NCI-H526 (cell line): Measurements from ENCODE around the gene THEM5.

Experiments used
- DNase-seq, 2 experiments: peaks; one replicate each; lab custom pipeline; 2025; lab: John Stamatoyannopoulos, UW

THEM5 gene

DNA sequence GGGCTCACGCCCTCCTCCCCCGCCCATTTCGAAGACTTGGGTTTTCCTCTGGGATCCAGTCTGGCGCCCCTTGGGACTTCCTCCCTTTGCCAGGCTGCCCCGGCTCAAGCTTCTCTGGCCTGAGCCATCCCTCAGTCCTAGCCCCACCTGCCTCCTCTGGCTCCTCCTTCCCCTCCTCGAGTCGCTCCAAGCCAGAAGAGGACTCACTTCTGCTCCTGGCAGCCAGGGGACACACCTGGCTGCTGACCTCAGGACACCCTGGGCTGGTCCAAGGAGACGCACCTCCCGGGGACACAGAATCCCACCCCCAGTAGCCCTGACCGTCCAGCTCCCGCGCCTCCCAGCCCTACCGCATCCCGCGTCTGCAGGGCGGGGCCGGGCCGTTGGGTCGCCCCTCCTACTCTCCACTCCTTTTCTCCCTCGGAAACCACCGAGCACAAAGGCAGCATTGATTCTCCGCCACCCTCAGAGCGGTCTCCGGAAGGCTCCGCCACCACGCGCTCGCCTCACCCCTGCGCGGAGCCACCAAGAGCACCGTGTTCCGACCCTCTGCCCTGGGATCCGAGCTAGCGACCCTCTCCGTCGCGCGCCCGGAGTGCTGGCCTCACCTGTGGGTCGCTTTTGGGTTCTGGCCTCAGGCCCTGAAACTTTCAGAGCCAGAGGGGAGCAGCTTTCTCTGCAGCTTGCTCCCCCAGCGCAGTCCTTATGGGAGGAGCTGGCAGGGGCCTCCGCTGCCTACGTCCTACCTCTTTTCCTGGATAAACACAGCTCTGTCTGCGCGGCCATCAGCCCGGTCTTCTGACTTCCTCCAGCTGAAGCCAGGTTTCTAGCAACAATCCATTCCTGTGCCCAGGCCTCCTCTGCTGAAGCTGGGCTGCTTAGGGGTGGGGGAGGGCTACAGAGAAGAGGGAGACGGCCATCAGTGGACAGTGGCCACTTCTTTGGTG is 13.8 kb downstream of the THEM5 start, which contains the start of gene C2CD4D:
C2CD4D (minus strand) TSS at position 364 of the 947 bp plus-strand sequence. CDS start 831 bp downstream, outside the sequence.
- DNase-seq = peak; percentile 97 to 99

DNA sequence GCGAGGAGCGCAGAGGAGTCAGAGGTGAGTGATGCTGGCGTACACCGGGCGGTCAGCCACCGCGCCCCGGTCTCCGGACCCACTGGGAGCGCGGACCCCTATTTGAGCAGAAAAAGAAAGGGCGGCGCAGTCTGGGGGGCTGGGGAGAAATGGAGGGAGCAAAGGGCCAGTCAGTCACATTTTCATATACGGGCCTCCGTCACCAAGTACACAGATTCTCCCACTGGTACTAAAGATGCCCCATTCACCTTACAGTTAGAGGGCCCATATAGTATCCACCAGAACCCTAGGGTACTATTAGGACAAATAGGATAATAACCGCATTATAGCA is 14.5 kb downstream of the THEM5 start:
- DNase-seq = no peak

DNA sequence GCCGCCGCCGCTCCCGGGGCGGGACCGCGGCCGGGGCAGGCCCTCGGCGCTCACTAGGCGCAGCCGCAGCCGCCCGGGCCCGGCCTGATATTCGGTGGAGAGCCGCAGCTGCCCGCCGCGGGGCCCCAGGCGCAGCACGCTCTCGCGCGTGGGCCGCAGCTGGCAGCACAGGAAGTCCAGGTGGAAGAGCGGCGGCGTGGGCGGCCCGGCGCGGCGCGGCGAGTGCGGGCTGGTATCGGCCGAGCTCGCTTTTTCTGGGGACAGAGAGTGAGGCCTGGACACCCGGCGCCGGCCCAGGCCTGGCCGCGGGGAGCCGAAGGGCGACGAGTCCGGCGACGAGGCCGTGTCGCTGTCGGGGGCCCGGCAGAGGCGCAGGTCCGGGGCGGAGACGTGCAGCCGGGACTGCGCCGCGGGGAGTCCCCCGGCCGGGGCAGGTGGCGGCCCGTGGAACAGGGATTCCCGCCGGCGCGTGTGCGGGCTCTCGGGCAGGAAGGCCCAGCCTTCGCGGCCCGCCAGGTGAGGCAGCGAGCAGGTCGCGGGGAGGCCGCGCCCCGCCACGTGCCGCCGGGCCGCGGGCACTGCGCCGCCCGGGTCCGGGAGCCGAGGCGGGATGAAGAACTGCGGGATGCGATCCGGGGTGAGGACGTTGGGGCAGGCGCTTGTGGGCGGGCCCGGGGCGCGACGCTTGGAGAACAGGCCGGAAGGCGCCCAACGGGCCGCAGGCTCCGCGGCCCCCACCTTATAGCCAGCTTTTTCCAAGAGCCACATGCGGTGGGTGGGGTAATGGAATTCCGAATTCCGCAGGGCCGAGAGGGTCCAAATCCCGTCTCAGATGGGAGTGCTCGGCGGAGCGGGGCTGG is 15.1 kb downstream of the THEM5 start:
- DNase-seq = no peak

DNA sequence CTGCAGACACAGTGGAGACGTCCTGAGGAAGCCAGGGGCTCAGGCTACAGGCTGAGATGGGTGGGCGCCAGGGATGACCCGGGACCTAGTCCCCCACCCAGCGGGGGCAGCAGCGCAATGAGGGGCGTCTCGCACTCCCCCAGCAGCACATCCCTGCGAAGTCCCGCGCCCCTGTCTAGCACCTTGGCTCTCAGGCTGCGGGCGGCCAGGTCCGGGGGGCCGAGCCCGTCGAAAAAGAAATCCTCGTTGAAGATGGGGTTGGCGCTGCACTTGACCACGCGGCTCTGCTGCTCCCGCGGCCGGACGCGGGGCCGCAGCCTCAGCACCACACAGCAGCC is 15.7 kb downstream of the THEM5 start:
- DNase-seq = no peak

DNA sequence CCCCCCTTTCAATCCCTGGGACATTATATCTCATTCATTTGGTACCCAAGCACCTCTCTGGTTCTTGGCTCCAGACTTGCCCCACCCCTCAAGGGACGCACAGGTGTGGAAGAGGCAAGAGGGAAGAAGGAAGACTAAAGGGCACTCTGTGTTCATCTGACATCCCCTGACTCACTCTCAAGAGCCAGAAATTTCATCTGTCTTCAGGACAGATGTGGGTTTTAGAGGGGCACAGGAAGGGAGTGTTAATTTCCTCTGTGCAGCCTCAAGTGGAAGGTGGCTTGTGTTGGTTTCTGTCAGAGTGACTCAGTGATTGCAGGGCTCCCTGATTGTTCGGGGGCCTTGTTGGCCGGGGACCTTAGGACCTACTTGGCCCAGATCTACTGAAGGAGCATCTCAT is 16.3 kb downstream of the THEM5 start:
- DNase-seq = no peak

DNA sequence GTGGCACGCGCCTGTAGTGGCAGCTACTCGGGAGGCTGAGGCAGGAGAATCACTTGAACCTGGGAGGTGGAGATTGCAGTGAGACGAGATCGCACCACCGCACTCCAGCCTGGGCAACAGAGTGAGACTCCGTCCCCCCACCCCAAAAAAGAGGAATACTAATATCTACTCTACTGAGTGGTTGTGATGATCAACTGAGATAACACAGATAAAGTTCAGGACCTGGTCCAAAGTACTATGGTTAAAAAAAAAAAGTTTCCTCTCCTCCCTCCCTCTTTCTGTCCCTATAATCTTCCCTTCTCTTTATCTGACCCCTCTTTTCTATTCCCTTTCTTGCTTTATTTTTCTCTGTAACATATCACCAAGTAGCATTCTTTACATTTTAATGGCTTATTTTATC is 17.9 kb downstream of the THEM5 start:
- DNase-seq = no peak

DNA sequence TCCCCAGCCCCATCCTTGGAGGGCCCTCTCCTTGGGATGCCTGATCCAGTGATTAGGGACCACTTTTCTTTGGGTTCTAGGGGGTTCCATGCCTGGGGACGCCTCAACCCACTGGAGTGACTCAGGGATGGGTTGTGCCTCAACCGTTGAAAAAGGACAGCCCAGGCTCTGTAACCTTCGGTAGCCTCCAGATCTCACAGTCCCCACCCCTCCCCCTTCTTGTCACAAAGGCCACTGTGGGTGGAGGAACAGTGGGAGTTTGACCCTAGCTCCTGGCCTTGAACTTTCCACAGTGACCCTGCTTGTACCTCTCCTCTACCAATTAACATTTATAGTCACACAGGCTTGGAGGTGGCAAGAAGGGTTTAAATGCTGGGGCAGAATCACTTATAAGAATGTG is 19.3 kb downstream of the THEM5 start:
- DNase-seq = no peak

DNA sequence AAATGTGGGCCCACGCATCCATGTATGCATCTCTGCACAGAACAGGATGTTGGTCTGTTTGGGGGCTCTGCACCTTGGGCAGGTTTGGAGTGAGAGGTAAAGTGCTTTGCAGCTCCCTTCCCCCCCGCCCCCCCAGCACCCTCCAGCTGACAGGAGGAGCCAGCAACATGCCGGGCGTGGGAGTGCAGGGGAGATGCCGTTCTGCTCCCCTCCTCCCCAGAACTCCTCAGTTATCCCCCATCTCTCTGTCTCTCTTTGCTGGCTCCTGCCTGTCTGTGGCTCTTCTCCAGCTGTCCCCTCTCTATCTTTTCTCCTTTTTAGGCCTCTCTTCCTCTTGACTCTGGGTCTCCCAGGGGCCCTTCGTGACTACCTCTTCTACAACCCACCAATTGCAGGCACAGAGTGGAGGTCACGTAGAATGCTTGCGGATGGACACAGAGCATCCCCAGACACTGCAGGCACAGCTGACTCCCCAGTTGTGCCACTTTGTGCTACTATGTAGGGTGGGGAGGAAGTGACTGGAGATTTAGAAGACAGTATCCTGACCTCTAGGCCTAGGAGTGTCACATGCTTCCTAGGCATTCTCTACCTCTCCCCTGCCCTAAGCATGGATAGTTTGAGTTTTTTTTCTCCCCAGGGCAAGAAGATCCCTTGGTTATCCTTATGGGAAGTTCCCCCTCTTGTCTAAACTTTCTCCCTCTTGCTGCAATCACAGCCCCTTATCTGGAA is 20.2 kb downstream of the THEM5 start:
- no peak for DNase-seq

DNA sequence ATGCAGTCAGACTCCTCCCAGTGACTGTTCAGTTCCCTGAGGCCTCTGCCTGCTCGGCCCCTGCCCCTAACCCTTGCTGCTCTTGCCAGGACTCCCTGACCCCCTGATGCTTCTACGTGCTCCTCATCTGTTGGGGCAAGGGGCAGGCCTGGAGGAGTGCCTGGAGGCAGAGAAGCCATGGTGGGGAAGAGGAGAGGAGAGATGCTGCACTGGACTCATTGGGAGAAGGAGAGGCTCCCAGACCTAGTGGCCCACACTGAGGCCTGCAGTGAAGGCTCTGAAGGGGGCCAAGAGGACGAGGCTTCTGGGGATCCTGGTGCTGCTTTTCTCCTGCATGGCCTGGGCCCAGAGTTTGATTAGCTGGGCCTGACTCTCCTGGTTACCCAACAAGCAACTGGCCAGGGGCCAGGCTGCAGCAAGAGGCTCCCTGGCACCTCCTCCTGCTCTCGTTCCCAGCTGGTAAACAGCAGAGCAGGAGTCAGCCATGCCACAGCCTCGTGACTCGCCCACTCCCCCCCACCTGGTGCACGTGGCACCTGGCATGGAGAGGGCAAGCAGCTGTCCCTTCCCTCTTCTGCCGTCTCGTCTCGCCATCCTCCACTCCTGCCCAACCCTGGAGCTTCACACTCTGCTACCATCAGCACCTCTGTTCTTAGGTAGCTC is 21.1 kb downstream of the THEM5 start:
- DNase-seq = no peak

DNA sequence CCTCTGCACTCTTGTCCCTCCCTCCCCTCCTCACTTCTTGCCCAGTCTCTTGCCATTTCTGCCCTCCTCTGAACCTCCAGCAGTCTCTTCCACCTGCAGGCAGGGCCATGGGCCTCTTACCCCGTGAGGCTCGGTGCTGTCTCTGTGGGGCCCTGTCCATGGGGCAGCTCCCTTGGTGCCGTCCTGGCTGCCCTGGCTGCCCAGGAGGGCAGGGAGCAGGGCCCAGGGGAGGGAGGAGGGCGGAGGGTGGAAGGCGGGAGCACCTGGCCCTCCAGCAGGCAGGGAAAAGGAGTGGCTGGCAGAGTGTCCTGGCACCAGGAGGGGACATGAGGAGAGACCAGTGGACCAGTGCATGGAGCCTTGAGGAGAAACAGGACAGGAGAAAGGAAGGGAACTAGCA is 21.9 kb downstream of the THEM5 start, which contains the start of gene RORC:
RORC (minus strand) TSS at position 198 of the 400 bp plus-strand sequence; CDS start at position 160, 38 bp downstream.
- DNase-seq = no peak

DNA sequence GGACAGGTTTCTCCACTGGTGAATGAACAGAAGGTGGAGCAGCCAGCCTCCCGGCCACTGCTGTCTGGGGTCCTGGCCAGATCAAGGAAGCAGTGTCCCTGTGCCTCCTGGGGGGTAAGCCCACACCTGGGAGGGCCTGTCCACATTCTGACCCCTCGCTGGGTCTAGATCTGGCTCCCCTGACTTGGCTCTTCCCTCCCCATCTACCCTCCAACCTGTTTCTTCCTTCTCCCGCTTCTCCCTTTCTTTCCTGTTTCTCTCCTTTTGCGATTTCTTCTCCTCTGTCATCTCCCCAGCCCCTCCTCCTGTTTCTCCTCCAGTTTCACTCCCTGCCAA is 22.3 kb downstream of the THEM5 start:
- no peak for DNase-seq

DNA sequence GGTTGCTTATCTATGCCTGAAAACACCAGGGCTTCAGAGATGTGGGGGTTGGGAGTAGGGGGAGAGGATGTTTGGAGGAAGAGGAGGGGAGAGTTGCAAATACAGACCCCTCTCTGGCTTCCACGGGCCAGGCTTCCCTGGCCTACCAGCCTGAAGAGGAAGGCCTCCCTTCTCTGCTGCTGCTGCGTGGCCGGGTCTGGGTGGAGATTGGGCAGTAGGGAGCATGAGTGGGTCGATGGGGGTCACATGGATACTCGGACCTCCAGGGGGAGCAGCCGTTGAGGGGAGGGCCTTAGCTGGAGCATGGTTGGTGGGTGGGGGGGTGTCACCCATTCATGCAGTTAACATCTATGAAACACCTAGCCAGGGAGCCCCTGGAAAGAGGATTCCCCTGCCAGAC is 23.5 kb downstream of the THEM5 start:
- no peak for DNase-seq

DNA sequence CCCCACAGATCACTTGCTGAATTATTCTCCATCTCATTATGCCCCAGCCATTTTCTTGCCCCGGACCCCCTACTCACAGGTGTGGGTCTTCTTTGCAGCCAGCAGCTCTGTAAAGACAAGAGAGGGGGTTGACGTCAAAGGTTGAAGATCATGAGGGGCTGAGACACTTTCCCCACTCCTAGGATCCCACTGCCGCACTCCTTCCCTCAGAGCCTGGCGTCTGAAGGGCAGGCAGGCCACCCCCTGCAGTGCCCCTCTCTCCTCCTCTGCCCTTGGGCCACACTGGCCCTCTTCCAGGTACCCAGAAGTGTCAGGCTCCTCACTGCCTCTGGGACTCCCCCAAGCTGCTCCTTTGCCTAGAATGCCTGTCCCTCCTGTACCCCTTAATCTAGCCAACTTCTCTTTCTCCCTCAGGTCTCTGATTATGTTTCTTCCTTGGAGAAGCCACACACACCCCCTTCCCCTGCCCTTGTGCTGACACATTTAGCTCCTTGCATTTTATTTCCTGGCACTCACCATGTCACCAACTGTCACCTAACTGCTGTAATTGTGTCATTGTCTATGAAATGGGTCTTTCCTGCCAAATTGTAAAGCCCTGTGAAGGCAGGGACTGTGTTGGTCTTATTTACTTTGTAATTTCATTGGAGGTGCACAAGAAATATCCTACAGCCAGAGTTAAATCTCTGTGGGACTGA is 24.0 kb downstream of the THEM5 start:
- DNase-seq = no peak

DNA sequence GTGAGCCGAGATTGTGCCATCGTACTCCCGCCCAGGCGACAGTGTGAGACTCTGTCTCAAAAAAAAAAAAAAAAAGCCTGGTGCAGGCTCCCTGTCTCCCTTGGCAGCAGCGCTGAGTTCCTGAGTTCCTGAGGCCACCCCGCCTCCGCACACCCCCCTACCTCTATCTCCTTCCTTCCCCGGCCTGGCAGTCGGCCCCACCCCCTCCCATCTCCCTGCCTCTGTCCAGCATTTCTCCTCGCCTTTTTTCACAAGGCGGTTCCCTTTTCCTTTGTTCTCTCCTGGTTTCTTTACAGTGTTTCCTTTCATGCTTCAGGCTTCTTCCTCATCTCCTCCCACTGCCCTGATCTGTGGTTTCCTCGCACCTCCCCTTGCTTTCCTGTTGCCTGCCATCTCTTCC is 24.6 kb downstream of the THEM5 start:
- DNase-seq = no peak

DNA sequence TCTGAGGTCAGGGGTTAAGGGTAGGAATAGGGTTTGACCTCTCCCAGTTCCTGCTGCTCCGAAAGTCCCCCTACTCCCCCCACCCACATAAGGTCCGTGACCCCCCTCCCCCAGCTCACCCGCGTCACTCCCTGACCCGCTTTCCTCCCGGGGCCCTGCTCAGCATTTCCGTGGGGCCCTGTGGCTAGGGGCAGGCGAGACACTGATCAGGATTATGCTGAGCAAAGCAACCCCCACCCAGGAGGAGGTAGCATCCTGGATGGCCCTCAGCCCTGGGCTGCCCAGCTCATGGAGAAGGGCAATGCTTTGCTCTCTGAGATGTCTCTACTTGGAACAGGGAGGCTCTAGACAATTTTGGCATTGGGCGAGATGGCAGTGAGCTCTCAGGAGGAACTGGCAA is 25.7 kb downstream of the THEM5 start:
- no peak for DNase-seq

DNA sequence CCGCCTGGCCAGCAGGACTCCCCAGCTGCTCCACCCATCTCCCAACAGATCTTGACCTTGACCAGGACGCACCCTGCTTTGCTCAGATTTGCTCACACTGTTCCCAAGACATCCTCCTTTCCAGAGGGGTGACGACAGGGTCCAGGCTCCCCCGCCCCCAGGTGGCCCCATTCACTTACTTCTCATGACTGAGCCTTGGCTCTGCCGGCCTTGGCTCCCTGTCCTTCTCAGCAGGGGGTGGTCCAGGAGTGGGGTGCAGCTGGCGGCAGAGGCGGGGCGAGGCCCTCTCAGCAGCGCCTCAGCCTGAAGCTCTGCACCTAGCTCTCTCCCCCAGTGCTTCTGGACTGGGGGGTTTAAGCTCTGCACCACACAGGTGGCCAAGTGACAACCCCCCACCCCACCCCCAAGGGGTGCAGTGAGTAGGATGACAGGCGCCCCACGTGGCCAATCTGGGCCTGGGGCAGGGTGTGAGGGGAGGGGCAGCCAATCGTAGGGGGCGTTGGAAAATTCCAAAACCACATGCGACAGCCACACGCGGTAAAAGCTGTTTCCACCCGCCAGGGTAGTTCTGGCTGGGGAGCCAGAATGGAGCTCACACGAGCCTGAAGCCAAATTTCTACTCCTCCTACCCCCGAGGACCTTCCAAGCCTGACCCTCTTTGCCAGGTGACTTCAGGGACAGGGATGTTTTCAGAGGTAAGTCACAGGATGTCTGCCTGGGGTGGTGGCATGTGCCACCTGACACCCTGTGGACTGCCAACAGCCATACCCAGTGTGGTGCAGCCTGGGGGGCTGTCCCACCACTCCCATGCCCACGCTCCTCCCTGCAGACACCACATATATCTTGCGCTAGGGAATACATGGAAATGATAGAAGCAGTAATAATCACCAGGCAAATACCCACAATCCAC is 27.5 kb downstream of the THEM5 start:
- DNase-seq = no peak

DNA sequence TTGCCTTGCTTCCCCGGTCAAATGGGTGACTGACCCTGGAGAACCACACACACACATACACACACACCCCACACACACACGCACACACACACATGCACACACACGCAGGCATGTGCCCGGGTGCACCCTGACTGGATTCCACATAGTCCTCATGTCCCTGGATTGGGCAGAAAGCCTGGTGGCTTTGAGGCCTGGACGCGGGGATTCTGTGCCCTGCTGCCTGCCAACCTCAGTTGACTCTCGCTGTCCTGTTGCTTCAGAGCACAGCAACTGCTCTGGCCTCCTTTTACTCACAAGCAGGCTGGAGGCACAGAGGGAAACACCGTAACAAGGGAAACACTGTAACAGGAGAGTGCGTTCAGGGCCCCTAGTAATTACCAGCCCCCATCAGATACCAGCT is 28.3 kb downstream of the THEM5 start:
- no peak for DNase-seq

DNA sequence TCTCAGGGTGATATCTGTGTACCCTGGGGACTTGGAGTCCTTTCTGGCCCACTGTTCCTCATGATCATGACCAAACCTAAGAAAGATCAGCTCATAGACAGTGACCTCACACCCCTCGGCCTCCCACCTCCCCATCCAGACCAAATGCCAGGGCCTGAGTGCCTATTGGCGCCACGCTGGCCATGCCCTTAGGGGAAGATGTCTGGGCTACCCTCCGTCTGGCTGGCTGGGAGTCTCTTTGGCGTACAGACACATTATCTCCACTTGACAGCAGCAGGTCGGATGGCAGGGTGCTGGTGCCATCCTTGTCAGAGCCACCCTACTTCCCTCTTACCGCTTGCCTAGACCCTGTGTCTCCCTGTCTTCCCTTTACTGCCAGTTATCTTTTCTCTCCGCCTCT is 30.3 kb downstream of the THEM5 start:
- no peak for DNase-seq

DNA sequence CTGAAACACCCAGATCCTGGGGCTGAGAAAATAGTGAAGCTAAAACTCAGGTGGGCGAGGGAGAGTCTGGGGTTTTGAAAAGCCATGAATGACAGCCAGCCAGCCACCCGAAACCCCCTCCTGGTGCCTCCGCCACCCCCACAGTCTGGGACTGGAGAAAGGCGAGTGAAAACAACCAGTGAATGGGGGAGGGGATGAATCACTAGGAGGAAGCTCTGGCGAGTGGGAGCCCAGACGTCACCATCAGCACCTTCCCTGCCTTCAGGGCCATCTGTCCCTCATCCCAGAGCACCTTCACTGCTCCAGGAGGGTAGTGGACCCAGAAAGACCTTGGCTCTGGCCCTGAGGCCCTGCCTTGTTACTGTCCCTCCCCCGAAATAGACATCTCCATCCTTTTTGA is 31.1 kb downstream of the THEM5 start:
- no peak for DNase-seq

DNA sequence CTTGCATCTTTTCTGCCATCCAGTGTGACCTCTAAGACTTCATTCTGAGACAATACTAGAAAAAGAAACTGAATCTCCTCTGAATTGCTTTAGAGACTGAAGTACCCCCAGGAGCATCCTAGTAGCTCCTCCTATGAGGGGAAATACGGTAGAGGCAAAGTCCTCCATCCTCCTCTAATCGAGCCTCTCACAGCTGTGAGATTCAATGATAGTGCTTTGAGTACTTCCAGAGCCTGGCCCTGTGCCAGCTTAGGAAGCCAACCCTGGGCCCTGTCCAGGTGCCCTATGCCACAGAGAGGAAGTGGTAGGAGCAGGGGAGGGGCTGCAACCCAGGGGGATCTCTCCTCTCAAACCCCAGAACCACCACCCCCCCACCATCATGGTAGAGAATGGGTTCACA is 32.6 kb downstream of the THEM5 start:
- DNase-seq = peak in 1 of 2 experiments; percentile 26
